GM18520 (cell line): ENCODE results near the gene PLGRKT.
"Not testable (repeated sequence)": the region's sequence is repeated elsewhere in the genome, so short reads cannot be mapped to it uniquely, and the experiment has no call there.

Source experiments
- ATAC-seq: cut with Tn5 transposase; IDR thresholded peaks from one replicate; pipeline ENCODE4 v1.9.1; 2021; ENCODE audit not compliant: unreplicated experiment

The PLGRKT gene, protein sequence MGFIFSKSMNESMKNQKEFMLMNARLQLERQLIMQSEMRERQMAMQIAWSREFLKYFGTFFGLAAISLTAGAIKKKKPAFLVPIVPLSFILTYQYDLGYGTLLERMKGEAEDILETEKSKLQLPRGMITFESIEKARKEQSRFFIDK

DNA sequence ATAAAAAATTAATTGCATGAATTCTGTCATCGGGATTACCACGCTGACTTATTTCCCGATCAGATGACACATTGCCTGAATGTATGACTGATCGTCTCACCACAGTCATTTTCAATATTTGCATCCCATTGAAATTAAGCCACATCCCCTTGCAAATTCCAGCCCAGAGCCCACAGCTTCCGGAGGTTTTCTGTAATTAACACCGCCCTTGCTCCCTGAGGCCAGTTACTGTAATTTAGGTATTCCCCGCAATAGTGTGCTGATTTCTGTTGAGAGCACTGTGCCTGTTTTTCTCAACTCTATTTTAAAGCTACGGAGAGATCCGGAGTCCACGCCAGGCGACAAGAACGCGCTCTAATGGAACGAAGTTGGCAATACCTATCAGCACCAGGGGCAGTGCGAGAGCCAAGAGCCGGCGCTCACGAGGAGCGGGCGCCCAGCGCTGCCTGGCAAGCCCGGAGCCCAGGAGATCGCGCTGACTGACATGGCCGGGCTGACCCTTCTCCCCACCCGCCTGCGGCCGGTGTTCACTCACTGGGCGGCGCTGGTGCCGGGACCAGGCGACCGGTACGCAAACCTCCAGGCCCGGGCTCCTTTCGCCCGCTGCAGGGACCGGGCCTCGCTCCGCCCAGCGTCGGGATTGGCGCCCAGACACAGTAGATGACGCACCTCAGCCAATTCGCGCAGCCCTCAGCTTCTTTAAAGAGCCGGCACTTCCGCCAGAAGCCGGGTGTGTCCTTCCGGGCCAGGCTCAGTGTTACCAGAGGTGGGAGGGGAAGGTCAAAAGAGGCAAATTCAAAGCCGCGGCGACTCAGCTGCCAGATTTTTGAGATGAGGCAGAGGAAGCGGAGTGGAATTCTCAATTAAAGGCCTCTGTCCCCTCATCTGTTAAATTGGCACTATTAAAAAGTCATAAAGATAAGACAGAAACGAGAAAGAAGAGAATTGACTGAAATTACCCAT lies at the start of gene PLGRKT:
PLGRKT (minus strand) TSS at position 672 of the 963 bp plus-strand sequence. CDS start 5,948 bp downstream, outside the sequence.
- ATAC-seq = peak; percentile 79

DNA sequence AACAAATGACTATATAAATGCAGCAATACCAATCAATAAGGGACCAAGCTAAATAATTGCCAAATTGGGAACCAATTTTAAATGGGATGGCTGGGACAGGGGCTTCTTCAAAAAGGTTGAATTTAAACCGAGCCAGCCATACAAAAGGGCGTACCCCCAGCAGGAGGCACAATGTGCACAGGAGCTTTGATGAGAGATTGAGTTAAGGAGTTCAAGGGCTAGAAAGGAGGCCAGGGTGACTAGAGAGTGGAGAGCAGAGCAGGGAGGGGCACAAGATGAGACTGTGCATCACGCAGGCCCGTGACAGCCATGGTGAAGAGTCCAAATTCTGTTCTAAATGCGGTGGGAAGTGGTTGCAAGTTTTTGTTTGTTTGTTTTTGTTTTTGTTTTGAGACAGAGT lies 49.3 kb upstream of the PLGRKT start:
- no peak for ATAC-seq

DNA sequence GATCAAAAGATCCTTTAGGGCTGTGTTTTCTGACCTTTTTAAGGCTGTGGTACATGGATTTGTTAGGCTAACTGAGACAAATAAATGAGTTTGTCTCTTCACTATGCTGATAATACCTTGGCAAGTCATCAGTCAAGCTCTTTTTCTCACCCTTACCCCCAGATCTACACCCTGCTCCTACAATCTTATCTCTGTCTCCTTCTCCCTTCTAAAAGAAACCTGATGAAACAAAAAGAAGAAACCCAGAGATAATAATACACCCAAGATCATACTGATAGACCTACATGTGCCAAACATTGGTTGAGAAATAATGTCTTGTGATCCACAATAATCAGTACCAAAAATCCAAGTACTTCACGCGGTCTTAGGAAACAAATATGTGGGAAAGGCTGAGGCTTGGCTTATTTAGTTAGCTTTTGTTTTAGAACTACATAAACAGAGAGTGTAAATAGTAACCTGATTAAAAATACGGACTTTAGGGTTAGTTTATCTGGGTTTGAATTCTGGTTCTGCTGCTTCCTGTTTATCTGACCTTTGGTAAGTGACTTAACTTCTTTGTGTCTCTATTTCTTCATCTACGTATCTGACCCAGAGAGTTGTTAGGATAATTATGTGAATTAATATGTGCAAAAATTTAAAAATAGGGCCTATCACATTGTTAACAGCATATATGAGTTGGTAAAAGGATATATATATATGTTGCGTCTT lies 47.8 kb upstream of the PLGRKT start:
- no peak for ATAC-seq

DNA sequence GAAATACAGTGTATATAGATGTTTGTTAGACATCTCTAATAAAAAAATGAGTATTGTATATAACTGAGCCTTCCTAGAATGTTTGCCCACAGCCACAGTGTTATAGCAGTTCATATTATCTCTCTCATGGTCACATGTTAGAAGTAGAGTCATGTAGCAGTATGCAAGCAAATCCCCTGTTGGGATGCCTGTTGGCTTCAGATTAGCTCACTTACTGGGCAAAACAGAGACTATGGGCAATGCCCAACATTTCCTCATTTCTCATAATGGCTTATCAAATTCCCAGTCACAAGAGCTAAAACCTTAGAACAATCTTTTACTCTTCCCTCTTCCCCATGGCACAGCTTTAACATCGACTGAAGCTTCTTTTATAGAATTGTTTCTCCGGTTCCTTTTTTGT lies 45.6 kb upstream of the PLGRKT start:
- ATAC-seq = no peak

DNA sequence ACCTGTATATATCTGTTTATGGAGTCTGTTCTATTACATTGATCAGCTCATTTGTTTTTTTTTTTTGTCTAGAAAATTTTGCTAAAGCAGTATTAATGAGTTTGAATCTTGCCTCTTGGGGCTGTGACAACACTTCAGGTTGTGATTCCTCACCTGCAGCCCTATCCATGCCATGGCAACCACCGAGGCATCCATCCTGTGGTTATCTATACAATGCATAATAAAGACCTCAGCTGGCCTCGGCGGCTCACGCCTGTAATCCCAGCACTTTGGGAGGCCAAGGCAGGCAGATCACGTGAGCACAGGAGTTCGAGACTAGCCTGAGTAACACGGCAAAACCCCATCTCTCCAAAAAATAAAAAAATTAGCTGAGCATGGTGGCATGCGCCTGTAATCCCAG lies 44.5 kb upstream of the PLGRKT start:
- ATAC-seq = no peak

DNA sequence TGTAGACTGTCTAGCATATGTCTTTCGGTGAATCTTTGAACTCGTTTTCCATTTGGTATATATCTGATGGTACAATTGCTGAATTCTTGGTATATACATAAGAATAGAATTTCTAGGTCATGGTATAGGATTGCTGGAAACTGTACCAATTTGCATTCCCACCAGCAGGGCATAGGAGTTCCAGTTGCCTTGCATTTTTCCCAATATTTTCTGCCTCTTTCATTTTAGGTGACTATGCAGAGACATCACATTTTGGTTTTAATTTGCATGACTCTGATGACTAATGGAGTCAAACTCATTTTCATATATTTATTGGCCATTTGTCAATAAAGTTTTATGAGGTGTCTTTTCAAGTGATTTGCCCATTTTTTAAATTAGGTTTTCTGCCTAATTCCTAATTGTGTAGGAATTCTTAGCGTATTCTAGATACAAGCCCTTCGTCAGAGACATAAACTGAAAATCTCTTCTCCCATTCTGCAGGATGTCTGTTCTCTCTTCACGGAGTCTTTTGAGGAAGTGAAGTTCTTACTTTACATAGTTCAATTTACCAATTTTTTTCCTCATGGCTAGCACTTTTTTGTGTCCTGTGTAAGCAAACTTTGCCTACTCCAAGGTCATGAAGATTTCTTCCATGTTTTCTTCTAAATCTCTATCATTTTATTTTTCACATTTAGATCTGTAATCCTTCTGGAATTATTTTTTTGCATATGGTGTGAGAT lies 43.8 kb upstream of the PLGRKT start:
- no peak for ATAC-seq

DNA sequence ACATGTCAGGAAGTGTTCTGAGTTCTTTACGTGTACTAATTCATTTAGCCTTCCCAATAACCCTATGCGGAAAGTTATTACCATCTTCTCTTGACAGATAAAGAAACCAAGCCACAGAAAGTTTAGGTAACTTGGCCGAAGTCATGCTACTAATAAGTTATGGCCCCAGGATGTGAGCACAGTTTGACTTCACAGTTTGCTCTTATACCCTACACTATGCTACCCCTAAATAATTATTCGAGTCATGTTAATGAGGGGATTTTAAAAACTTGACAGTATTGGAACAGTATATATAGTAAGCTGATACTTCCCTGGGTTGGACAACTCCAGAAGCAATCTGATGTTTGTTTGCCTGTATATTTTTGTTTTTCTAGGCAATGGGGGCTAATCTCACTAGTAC lies 43.2 kb upstream of the PLGRKT start:
- no peak for ATAC-seq

DNA sequence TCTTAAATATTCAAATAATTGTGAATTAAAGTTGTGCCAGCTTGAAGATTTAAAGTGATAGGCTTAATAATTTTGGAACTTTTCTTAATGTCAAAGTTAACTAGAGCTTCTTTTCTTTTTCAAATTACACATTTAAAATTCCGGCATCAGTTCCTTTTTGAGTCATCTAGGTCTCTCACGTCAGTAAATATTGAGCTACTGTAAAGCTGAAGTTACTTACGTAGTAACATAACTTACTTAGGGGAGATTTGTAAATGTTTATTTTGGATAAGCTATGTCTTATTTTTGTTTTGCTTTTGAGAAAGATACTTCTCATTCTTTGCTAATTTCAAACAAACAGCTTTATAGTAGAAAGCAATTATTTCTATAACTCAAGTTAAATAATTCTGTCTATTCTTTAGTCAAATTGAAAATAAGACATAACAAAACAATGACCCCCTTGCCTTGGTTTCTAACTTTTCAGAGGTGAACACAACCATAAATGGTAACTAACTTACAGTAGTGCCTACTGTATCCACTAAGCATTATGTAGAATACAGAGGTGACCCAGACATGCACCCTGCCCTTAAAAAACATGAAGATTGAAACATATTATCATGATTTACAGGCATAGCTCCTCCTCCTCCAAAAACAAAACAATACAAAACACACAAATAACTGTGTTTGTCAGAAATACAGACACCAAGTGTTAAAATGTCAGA lies 42.4 kb upstream of the PLGRKT start:
- ATAC-seq = peak; percentile 44

DNA sequence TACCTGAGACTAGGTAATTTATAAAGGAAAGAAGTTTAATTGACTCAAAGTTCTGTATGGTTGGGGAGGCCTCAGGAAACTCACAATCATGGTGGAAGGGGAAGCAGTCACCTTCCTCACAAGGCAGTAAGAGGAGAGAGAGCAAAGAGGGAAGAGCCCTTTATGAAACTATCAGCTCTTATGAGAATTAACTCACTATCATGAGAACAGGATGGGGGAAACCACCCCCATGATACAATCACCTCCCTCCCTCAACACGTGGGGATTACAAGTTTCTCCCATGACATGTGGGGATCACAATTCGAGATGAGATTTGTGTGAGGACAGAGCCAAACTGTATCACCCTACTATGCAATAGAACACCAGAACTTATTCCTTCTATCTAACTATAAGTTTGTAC lies 40.5 kb upstream of the PLGRKT start:
- peak; percentile 56 for ATAC-seq

DNA sequence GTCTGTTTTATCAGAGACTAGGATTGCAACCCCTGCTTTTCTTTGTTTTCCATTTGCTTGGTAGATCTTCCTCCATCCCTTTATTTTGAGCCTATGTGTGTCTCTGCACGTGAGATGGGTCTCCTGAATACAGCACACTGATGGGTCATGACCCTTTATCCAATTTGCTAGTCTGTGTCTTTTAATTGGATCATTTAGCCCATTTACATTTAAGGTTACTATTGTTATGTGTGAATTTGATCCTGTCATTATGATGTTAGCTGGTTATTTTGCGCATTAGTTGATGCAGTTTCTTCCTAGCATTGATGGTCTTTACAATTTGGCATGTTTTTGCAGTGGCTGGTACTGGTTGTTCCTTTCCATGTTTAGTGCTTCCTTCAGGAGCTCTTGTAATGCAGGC lies 37.9 kb upstream of the PLGRKT start:
- not testable (repeated sequence) for ATAC-seq

DNA sequence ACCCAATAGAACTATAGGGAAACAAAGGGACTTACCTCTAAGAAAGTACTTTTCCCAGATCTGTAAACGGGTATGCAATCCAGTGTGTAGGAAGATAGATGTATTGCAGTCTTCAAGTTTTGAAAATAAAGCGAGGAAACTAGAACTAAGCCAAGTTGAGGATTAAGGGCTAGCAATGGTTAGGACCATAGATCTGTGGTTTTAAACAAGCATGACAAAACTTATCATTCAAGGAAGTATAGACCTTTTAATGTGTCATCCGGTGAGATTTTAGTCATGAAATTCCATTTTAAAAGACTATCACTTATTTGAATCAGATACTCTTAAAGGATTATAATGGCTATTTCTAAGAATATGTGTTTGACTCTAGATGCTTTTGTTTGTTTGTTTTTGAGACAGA lies 33.1 kb upstream of the PLGRKT start:
- no peak for ATAC-seq

DNA sequence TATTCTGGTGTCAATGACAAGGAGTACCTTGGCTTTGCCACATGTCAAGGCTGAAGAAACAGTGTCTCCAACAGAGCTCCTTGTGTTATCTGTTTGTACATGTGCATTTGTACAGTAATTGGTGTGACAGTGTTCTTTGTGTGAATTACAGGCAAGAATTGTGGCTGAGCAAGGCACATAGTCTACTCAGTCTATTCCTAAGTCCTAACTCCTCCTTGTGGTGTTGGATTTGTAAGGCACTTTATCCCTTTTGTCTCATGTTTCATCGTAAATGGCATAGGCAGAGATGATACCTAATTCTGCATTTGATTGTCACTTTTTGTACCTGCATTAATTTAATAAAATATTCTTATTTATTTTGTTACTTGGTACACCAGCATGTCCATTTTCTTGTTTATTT lies 32.4 kb upstream of the PLGRKT start:
- ATAC-seq = no peak

DNA sequence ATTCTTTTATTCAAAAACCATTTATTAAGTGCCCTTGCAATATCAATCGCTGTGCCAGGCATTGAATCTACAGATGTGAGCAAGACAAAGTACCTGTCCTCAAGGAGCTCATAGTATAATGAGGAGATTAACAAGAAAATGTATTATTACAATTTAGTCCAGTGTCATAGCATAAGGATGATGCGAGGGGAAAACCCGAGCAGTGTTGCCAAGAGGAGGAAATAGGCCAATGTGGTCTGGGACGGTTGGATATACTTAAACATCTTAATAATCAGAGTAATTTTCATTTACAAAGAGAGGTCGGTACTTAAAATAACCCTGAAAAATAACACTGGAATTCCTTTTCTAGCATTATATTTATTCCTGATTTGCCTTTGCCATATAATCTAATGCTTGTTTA lies 31.1 kb upstream of the PLGRKT start:
- no peak for ATAC-seq

DNA sequence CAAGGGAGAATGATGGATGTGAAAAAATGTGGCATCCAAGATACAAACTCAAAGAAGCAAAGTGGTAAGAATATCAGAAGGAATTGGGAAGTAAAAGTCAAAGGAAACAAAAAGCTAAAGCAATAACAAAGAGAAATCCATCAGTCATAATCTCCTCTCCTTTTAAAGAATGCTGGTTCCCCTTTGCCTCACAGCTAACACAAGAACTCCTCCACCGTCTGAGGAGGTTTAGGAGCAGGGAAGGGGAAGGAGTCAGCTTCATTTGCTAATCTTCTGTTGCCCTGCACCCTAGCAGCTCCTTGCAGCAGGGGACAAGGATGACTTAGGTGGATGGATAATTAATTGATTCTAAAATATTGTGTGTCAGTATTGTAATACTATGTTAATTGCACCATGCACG lies 29.0 kb upstream of the PLGRKT start:
- ATAC-seq = no peak

DNA sequence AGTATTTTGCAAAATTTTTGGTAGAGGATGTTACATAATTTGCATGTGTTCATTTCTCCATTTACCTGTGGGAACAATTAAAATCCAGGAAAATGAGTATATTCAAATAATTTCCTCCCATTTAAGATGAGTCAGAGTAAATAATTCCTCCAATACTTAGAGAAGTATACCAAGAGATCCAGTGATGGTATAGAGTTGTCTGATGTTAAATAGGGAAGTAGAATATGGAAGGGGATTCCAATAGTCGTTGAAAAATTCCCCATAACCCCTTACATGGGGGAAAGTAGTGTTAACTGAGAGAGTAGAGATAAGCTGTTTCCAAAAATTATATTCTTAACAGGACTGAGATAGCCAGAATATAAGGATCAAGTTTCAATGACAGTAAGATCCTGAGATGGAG lies 28.3 kb upstream of the PLGRKT start:
- no peak for ATAC-seq

DNA sequence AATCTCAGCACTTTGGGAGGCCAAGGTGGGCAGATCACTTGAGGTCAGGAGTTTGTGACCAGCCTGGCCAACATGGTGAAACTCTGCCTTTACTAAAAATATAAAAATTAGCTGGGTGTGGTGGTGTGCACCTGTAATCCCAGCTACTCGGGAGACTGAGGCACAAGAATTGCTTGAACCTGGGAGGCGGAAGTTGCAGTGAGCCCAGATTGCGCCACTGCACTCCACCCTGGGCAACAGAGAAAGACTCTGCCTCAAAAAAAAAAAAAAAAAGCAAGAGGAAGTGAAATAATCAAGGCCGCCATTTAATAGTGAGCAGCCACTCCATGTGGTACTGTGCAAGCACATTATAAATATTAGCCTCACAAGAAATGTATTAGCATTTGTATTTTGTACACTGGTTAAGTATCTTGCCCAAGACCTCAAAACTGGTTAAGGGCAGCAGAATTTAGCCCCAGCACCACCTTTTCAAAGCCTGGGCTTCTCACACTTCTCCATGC lies 27.2 kb upstream of the PLGRKT start:
- ATAC-seq = not testable (repeated sequence)

DNA sequence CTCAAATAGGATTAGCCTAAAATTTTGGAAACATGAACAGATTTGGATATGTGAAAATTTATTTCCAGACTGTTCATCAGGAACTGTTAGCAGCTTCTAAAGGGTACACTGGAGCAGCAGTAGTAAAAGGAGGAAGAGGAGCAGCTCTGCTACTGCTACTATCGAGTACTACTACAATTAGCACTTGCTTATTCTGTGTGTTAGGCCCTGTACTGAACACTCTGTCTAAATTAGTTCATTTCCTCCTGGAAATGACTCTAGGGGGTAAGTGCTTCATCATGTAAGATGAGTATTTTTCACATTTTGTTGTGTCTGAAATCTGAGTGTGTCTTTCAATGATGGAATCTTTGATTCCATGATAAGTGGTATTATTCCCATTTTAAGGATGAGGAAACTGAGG lies 22.4 kb upstream of the PLGRKT start:
- no peak for ATAC-seq

DNA sequence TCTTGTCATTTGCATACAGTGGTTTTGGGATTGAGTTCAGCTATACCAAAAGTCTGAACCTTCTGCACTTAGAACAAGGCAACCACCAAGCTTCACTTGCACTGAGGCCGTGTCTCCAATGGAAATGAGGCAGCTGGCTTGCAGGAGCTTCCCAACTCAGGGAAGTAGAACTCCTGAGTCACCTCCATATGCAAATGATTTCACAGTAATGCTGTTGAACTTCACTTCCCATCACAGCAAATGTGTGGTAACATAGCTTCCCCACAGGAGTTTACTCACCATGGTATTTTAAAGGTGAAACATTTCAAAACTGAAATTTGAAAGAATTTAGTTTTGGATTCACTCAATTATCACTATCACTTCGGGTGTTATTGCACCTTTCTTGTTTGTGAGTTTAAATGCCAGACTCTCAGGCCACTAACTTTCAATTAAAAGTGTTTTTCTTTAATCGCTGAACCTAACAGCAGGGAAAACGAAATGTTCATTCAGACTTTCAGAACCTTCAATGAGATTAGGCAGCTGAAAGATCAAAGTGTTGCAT lies 21.6 kb upstream of the PLGRKT start:
- ATAC-seq = peak; percentile 43

DNA sequence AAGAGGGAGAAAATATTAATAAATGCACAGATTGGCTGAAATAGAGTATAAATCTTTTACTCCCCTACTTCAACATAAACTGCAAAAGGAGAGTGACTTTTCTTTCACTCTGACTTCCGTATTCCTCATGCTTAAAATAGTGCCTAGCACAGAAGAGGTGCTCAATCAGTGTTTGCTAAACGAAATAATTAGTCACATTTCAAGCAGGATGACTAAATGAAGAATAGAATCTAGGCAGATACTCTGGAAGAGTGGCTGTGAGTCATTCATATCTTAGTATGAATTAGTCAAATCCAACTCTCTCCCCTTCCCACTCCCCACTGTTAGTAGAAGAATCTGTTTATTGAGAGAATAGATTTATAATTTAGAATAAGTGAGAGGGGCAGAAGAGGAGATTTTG lies 17.5 kb upstream of the PLGRKT start:
- ATAC-seq = no peak

DNA sequence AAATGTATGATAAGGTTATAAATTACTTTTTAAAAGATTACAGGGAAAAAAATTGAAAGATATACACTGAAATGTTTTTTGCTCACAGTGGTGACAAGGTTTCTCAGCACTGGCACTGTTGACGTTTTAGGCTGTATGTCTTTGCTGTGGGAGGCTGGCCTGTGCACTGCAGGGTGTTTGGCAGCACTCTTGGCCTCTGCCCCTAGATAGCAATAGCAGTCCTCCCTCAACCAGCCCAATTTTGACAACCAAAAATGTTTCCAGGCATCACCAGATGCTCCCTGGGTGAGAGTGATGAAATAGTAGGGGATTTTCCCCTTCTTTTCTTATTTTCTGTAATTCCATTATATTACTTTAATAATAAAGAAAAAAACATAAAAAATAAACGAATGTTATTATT lies 15.9 kb upstream of the PLGRKT start:
- ATAC-seq = no peak
